Stimulated activated naive CD4-positive, alpha-beta T cell (primary cell): ENCODE data around the gene PRDM16.
"Not testable (repeated sequence)": the region's sequence is repeated elsewhere in the genome, so short reads cannot be mapped to it uniquely, and the experiment has no call there.

Experiments used
- DNase-seq, 6 experiments: peaks; one replicate each; lab custom pipeline; 2025; lab: John Stamatoyannopoulos, UW

PRDM16 gene

DNA sequence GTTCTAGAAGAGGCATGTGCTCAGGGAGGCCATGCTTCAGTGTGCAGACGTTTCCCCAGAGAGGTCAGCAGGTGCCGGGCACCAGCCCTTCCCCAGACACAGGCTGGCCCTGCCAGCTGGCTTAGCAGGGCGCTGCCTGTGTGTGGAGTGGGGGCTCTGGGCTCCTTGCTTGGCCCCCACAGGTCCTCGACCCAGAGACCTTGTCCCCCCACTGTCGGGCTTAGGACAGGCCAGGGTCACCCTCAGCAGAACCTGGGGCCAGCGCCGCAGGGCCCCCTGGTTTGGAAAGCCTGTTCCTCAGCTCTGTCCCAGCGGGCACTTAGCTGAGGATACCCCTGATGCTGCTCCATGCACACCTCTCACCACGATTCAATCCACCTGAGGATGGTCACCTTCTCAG is 213.2 kb downstream of the PRDM16 start:
- no peak for DNase-seq

GRCh38 chr1:3282656-3283430 is 213.8 kb downstream of the PRDM16 start:
- no peak for DNase-seq

- no peak for DNase-seq
These were observed 214.8 kb downstream of the PRDM16 start for GRCh38 chr1:3283849-3284248.

- DNase-seq, result no peak
These were observed 215.7 kb downstream of the PRDM16 start for GRCh38 chr1:3284691-3285090.

DNA sequence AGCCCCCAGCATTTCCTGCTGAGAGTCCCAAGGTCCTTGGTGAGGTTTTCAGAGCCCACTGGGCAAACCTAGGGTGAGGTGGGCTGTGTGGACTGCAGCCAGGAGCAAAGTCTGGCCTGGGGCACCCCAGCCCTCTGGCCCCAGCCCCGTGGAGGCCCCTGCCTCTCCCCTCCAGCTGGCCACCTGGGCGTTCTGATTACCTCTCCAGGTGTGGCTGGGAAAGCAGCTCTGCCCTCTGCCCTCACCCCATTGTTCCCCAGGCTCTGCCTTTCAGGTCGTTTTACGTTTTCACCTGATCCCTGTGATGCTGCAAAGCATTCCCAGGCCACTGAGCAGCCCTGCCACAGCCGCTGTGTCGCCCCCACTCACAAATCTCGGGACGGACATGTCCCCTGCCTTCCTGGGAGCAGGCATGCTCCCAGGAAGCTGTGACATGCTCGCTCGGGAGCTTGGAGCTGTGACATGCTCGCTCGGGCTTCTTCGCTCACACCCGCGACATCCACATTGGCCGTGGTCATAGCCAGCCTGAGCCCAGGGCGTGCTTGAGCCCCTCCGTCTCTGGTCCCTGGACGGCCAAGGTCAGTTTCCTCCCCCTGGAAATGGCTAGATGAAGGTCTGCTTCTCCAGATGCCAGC is 216.2 kb downstream of the PRDM16 start:
- DNase-seq, result no peak

GRCh38 chr1:3287095-3287494 is 218.1 kb downstream of the PRDM16 start:
- not testable (repeated sequence) for DNase-seq

DNA sequence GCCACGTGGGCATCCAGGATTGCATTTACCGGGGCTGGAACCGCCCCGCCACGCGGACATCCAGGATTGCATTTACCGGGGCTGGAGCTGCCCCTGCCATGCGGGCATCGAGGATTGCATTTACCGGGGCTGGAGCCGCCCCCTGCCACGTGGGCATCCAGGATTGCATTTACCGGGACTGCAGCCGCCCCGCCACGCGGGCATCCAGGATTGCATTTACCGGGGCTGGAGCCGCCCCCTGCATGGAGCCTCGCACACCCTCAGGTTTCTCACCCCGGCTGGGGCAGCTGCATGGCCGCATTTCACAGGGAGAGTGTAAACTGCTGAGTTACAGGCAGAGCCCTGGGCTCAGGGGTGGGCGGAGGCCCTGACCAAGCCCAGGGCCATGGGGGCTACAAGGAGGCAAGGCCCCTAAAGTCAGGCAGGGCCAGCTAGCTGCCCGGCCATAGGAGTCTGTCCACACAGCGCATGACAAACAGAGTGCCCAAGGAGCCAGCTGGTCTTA is 218.7 kb downstream of the PRDM16 start:
- DNase-seq, result no peak

- no peak for DNase-seq
These were observed 220.5 kb downstream of the PRDM16 start for GRCh38 chr1:3289502-3289901.

- DNase-seq, result no peak
These were observed 221.4 kb downstream of the PRDM16 start for GRCh38 chr1:3290438-3290837.

DNA sequence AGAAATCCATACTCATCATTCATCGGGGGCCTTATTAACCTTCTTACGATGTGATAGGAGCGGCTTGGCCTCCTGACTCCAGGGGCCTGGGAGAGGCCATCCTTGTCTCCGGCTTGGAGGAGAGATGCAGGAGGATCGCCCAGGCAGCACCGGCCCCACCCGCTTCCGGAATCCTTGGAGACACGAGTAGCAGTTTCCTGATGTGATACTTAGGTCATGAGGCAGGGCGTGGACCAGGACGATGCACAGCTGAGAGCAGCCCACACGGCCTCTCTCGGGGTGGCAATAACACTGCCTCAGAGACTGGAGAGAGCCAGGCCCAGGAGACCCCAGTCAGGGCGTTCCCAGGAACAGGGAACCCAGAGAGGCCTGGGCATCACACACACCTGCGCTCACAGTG is 221.9 kb downstream of the PRDM16 start:
- no peak for DNase-seq

DNA sequence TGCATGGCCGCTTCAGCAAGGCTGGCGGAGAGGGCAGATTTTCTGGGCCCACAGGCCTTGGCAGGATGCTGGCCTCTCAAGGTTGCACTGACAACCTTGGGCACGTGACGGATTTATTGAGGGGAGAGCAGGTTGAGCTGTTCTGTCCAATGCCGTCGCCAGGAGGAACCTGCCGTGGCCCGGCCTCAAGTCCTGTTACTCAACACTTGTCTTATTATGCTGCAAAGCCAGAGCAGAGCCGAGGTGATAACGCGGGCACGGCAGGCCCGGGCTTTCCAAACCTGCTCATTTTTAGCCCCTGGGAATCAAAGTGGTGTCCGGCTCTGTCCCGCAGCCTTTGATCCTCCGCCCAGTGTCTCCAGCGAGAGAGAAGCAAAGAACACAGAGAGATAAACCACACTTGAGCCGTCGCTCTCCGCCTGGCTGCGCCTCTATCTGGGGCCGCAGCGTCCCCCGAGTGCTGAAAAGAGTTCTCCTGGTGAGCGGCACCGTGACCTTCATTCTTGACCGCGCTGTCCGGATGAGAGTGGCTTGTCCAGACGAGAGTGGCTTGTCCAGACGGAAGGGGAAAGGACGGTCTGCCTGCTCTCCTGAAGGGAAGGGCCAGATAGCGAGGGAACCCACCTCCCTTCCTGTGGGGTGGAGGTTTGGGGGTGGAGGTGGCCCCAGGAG is 223.2 kb downstream of the PRDM16 start:
- DNase-seq, result no peak

DNA sequence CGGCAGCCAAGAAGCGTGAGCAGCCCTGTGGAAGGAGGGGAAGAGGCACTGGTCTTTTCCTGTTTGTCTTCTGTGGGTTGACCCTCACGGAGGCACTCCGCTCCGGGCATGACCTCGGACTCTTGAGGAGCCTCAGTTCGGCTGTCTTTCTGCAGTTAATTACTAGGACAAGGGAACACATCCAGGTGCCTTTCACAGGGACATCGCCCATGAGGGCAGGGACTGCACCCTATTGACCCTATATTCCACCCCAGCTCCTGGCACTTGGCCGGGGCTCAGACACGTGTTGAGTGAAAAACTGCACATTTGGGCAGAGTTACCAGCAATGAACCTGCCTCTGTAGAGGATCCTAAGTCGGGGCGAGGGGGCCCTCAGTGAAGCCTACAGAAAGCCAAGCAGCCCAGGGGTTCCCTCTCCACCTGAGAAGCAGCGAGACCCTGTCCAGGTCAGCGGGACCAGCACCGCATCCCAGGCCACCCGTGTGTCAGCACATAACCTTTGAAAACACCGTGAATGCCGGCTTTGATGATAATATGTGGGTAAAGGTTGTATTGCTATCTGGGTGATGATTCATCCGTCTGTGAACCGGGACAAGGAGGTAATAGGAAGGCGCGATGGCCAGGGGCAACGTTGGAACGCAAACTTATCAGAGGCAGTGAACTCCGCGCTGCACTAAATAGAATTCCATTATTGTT is 224.0 kb downstream of the PRDM16 start:
- no peak for DNase-seq

DNA sequence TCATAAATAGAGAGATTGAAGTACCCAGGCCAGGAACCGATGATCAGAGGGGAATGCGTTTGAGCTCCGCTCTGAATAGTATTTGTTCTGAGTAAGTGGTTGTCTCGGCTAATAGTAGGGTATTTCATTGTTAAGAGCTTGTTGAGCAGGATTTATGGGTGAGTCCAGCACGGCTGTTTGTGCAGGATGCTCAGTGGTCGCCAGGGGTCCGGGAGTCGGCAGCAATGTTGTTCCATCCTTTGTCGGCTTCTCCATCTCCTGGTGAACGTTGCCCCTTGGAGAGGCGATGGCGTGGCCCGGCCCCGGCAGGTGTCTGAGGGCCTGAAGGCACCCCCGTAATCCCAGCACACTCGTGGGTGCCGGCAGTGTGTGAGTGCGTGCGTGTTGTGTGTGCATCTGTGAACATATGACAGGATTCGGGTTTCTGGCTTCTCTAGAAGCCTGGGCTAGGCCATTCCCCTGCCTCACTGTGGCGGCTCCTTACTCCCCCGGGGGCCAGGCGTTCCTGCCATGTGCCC is 224.6 kb downstream of the PRDM16 start:
- DNase-seq, result no peak

DNA sequence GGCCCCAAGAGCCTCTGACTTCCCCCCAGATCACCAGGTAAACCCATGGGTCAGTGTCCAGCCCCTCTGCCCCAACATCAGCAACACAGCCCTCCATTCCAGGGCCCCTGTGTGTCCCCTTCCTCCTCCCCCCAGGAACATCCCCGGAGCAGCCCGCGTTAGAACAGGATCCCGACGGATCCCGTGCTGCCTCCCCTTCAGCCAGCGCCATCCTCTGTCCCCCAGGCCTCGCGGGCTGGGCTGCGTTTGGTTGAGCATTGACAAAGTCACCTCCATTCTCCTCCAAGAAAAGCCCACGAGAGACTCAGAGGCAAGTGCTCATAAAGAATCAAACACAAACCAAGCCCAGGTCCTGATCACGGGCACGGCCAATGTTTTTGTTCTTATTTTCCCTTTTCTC is 225.4 kb downstream of the PRDM16 start:
- no peak for DNase-seq

DNA sequence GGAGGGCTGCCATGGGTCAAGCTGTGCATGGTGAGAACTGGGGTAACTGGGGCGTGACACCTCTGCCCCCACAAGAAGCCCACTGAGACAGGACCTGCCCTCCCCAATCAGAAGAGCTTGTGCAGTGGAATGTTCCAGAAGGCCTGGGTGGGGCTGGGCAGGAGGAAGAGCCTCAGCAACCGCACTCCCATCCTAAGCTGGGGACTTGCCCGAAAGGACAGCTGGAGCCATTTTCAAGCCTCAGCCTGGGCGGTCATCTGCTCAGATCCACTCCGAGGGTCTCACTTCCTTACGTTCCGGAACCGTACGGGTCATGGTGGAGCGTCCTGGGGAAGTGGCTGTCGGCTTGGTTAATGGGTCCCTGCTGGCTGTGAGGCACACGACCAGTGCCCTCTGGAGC is 226.8 kb downstream of the PRDM16 start:
- DNase-seq, result no peak

DNA sequence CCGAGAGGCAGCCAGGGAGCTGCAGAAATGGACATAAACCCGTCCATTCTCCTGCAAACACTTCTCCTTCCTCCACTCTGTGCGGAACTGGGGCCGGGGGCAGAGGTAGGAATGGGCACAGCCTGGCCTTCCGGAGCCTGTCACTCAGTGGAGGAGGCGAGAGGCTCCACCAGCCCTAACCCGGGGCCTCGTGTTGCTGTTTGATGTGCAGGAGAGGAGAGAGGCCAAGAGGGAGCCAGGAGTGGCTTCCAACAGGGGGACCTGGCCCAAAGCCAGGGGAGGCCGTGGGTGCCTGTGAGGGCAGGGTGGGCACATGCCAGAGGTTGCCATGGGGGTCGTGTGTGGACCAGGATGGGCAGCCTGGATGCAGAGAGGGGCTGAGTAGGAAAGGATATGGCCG is 227.3 kb downstream of the PRDM16 start:
- DNase-seq, result no peak

GRCh38 chr1:3296826-3297225 is 227.8 kb downstream of the PRDM16 start:
- no peak for DNase-seq

DNA sequence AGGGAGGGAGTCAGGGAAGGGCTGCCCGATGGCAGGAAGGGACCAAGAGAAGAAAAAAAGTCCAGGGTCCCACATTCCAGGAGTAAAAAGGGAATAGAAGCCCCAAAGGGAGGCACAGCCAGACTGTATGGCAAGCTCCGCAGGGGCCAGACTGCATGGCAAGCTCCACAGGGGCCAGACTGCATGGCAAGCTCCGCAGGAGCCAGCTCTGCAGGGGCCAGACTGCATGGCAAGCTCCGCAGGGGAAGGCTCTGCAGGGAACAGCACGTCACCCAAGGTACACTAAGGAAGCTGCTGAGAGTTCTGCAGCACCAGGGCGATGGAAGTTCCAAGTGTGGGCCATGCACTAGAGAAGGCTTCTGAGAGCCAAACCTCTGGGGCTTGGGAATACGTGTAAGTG is 228.8 kb downstream of the PRDM16 start:
- DNase-seq, result no peak

DNA sequence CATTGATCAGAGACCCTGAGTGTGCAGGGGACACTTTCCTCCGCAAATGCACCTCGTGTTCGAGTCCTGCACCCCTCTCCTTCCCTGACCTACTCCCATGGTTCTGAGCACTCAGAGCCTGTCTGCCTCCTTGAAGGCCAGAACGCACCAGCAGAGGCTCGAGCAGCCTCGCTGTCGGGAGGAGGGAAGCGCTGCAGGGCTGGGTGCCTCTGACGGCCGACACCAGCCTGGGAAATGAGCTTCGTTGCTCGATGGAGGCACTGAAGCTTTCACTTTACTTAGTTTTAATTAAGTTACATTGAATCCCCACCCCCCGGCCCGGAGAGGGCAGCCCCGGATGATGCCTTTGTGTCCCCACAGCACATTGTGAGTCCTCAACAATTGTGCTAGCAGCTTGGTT is 229.2 kb downstream of the PRDM16 start:
- DNase-seq, result no peak

- no peak for DNase-seq
These were observed 235.2 kb downstream of the PRDM16 start for GRCh38 chr1:3304246-3304645.

DNA sequence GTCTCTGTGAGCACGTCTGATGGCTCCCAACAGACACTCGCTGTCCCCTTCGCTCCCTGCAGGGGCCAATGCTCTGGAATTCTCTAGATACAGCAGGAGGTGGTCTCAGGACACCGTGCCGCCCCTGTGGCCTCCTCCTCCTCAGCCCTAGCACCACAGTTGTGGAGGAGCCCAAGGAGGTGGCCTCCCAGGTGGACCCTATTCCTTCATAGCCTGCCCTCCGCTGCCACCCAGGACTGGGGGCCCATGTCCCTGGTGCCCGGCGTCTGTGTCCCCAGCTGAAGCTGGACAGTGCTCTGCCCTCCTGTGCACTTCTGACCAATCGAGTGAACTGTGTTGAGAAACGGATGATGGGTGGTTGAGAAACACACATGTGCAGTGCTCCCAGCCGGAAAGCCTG is 235.7 kb downstream of the PRDM16 start:
- DNase-seq, result no peak

- DNase-seq, result no peak
These were observed 236.2 kb downstream of the PRDM16 start for GRCh38 chr1:3305156-3305555.
